ENCODE results near the gene RASGRP3.

DNA sequence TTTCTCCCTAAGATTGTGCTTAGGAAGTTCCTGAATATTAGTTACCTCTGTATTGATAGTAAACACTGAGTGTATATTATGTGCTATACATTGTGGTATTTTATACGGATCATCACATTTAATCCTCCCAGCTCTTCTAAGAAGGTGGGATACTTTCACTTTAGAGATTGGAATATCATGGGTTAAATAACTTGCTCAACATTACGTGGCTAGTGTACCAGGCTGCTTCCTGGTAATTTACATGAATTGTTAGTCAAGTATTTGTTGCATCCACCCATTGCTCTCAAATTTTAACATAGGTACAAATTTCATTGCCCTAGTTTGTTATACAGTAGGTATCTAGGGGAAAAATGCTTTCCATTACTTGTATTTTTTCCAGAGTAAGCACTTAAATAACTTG is 101.2 kb downstream of the RASGRP3 start:
- TF ChIP-seq, protein P1, sequence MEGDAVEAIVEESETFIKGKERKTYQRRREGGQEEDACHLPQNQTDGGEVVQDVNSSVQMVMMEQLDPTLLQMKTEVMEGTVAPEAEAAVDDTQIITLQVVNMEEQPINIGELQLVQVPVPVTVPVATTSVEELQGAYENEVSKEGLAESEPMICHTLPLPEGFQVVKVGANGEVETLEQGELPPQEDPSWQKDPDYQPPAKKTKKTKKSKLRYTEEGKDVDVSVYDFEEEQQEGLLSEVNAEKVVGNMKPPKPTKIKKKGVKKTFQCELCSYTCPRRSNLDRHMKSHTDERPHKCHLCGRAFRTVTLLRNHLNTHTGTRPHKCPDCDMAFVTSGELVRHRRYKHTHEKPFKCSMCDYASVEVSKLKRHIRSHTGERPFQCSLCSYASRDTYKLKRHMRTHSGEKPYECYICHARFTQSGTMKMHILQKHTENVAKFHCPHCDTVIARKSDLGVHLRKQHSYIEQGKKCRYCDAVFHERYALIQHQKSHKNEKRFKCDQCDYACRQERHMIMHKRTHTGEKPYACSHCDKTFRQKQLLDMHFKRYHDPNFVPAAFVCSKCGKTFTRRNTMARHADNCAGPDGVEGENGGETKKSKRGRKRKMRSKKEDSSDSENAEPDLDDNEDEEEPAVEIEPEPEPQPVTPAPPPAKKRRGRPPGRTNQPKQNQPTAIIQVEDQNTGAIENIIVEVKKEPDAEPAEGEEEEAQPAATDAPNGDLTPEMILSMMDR (IDR thresholded peaks at IDR 0.05; ENCODE audit: insufficient read depth, low read length) = no peak
- TF ChIP-seq, protein P2, sequence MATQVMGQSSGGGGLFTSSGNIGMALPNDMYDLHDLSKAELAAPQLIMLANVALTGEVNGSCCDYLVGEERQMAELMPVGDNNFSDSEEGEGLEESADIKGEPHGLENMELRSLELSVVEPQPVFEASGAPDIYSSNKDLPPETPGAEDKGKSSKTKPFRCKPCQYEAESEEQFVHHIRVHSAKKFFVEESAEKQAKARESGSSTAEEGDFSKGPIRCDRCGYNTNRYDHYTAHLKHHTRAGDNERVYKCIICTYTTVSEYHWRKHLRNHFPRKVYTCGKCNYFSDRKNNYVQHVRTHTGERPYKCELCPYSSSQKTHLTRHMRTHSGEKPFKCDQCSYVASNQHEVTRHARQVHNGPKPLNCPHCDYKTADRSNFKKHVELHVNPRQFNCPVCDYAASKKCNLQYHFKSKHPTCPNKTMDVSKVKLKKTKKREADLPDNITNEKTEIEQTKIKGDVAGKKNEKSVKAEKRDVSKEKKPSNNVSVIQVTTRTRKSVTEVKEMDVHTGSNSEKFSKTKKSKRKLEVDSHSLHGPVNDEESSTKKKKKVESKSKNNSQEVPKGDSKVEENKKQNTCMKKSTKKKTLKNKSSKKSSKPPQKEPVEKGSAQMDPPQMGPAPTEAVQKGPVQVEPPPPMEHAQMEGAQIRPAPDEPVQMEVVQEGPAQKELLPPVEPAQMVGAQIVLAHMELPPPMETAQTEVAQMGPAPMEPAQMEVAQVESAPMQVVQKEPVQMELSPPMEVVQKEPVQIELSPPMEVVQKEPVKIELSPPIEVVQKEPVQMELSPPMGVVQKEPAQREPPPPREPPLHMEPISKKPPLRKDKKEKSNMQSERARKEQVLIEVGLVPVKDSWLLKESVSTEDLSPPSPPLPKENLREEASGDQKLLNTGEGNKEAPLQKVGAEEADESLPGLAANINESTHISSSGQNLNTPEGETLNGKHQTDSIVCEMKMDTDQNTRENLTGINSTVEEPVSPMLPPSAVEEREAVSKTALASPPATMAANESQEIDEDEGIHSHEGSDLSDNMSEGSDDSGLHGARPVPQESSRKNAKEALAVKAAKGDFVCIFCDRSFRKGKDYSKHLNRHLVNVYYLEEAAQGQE (IDR thresholded peaks at IDR 0.05; ENCODE audit: insufficient replicate concordance, low read depth) = no peak
